HG02571 (cell line): ENCODE results near the gene L1TD1.
"Not testable (repeated sequence)": the region's sequence is repeated elsewhere in the genome, so short reads cannot be mapped to it uniquely, and the experiment has no call there.

Experiments
- ATAC-seq: cut with Tn5 transposase; IDR thresholded peaks from one replicate; pipeline ENCODE4 v1.9.1; 2021; ENCODE audit warnings: mild to moderate bottlenecking, moderate library complexity; ENCODE audit not compliant: unreplicated experiment

The L1TD1 gene

DNA sequence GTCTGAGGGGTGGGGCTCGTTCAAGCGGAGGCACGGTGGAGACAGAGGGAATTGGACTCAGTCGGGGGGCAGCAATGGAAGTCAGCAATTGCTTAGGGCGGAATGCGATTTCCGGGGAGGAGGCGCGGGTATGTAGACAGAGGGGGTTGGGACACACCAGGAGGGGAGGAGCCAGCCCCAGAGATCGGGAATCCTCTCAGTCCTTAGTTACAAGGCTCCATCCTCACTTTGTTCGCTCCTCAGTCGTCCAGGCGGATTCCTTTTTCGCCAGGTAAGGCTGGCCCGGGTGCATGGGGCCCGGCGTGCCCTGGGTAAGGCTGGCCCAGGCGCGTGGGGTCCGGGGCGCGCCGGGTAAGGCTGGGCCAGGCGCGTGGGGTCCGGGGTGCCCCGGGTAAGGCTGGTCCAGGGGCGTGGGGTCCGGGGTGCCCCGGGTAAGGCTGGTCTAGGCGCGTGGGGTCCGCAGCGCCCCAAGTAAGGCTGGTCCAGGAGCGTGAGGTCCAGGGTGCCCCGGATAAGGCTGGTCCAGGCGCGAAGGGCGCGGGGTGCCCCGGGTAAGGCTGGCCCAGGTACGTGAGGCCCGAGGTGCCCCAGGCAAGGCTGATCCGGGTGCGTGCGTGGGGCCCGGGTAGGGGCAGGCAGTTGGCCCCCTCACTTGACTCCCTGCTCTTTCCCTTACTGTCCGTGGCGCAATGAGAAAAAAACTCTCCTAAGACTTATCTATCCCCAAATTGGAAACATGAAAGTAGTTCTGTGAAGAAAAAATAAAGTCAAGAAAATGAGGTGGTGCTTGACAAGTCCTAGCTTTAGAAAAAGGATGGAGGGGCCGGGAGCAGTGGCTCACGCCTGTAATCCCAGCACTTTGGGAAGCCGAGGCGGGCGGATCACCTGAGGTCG, at the start of gene L1TD1:
L1TD1 (plus strand) TSS at position 199 of the 894 bp plus-strand sequence. CDS start 11,780 bp downstream, outside the sequence.
- no peak for ATAC-seq

DNA sequence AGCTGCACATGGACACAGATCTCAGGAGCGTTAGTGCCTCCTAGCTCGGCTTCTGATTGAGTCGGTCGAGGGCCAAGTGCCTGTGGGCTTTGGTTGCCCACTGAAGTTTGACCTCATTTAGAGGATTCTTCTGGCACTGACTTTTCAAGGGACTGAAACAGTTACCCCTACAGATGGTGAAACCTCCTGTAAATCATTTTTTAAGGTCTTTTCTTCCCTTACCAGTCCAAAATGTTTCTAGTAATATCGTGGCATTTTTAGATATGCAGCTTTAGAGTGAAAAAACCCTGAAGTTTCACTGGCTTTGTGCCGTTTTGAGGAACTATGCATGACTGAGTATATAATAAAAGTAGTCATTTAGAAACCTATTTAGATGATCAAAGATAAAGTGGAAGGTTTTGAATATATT, 34.7 kb upstream of the L1TD1 start:
- ATAC-seq: no peak

GRCh38 chr1:62161711-62162110, 32.9 kb upstream of the L1TD1 start:
- no peak for ATAC-seq

- ATAC-seq: not testable (repeated sequence)
Measured at GRCh38 chr1:62170380-62170779, 24.3 kb upstream of the L1TD1 start.

- ATAC-seq: no peak
Measured at GRCh38 chr1:62175568-62176179, 19.0 kb upstream of the L1TD1 start.

GRCh38 chr1:62176597-62177312, 17.9 kb upstream of the L1TD1 start:
- ATAC-seq: no peak

GRCh38 chr1:62177621-62178020, 17.0 kb upstream of the L1TD1 start:
- ATAC-seq: no peak

DNA sequence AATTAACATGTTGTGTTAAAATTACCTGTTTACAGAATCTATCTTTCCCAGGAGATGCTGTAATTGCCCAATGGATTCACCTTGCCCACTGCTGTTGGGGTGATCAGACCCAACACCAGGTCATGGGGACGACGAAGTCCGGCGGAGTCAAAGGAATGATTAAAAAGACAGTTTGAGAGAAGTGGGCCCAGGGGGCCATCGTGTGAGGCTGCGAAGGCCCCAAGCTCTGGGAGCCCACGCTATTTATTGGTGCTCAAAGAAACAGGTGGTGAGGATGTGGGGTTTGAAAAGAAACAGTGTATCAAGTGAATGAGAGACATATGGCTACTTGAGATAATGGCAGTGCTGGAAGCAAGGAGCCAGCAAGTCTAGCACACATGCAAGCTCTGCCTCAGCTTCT, 16.3 kb upstream of the L1TD1 start:
- no peak for ATAC-seq

GRCh38 chr1:62180054-62180453, 14.6 kb upstream of the L1TD1 start:
- not testable (repeated sequence) for ATAC-seq

DNA sequence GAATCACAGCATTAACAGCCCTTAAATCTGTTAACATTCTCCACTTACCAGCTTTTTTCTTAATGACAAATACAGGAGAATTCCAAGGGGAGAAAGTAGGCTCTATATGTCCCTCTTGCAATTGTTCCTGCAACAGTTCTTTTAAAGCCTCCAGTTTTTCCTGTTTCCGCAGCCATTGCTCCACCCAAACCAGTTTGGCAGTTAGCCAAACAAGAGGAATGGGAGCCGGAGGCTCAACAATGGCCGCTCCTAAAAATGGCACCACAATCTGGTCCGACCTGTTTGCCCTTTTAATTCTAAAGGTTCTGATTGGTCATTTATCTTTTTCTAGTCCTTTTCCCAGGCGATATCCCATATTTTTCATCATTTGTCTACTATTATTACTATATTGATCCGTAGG, 14.0 kb upstream of the L1TD1 start:
- ATAC-seq: no peak

GRCh38 chr1:62181532-62181931, 13.1 kb upstream of the L1TD1 start:
- ATAC-seq: no peak

DNA sequence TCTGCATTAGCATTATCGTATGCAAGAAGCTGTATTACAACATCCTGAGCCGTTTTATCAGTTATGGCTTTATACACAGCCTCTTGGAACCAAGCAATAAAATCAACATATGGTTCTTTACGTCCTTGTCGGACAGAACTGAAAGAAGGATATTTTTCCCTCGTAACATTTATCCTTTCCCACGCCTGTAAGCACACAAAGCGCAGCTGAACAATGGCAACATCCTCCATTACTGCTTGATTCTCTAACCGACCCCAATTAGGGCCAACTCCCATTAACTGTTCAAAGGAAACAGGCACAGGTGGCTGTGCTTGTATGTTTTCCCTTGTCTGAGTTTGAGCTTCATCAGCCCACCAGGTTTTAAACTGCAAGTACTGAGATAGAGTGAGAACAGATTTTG, 12.5 kb upstream of the L1TD1 start:
- ATAC-seq: not testable (repeated sequence)

GRCh38 chr1:62183164-62184020, 11.3 kb upstream of the L1TD1 start:
- not testable (repeated sequence) for ATAC-seq

- ATAC-seq: no peak
Measured at GRCh38 chr1:62184336-62184735, 10.3 kb upstream of the L1TD1 start.

DNA sequence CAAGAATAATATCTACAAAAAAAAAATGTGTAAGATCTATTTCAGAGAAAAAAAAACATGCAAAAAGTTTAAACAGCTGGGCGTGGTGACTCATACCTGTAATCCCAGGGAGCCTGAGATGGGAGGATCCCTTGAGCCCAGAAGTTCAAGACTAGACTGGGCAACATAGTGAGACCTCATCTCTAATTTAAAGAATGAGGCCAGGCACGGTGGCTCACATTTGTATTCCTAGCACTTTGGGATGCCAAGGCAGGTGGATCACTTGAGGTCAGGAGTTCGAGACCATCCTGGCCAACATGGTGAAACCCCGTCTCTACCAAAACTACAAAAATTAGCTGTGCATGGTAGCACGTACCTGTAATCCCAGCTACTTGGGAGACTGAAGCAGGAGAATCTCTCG, 9.4 kb upstream of the L1TD1 start:
- ATAC-seq: not testable (repeated sequence)

- ATAC-seq: no peak
Measured at GRCh38 chr1:62185677-62186076, 9.0 kb upstream of the L1TD1 start.

DNA sequence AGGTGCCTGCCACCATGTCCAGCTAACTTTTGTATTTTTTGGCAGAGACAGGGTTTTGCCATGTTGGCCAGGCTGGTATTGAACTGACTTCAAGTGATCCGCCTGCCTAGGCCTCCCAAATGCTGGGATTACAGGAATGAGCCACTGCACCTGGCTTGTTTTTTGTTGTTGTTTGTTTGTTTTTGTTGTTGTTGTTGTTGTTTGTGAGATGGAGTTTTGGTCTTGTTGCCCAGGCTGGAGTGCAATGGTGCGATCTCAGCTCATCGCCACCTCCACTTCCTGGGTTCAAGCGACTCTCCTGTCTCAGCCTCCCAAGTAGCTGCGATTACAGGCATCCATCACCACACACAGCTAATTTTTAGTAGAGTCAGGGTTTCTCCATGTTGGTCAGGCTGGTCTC, 7.1 kb upstream of the L1TD1 start:
- ATAC-seq: no peak

DNA sequence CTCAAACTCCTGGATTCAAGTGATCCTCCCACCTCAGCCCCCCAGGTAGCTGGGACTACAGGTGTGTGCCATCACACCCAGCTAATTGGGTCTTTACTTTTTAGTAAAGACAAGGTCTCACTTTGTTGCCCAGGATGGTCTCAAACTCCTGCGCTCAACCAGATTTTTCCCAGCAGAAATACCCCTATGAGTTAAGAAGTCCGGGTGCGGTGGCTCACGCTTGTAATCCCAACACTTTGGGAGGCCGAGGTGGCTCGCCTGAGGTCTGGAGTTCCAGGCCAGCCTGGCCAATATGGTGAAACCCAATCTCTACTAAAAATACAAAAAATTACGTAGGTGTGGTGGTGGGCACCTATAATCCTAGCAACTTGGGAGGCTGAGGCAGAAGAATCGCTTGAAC, 6.5 kb upstream of the L1TD1 start:
- ATAC-seq: no peak

DNA sequence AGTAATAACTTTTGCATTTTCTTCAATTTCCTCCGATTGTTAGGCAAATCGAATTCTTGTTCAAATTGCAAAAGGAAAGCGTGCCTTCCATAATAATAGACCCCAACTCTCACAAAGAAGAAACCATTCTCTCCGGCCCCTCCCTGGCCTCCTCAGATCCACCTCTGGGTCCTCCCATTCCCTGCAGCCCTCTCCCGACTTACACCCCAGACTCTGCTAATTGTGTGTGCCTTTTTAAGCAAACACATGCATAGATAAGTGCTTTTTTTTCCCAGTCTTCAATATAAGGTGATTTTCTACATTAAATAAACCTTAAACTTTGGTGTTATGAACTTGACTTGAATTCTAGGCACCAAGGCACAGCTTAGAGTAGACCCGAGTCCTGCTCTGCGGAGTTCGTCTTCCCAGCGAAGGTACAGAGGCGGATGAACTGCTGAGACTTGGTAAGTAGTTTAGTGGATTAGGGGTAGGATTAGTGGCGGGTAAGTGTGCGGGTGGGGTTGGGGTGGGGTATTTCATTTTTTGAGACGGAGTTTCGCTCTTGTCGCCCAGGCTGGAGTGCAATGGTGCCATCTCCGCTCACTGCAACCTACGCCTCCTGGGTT, 1.5 kb downstream of the L1TD1 start:
- ATAC-seq: no peak

DNA sequence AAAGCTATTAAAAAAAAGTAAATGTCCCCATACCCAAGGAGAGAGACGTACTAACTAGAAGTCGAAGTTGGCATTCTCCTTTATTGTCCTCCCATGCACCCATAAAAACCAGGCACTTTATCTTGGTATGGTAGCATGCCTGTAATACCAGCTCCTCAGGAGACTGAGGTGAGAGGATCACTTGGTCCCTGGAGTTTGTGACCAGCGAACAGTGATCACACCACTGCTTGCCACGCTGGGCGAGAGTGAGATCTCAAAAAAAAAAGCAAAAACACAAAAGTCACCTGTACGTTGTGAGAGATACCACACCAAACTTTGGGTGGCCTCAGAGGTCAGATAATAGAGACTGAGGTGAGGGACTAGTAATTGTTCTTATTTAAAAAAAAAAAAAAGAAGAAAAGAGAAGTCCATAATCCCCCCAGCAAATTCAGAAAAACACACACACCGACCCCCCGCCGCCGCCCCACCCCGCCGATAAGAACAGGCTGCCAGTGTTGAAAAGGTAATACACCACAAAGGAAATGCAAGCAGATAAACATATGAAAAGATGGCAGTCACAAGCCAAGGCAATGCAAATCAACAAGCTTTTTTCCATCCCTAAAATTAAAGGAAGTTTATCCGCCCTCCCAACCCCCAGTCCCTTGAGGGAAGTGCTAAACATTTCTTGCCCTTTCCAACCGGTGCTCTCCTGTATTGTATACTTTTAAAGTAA, 3.6 kb downstream of the L1TD1 start:
- ATAC-seq: no peak
